Measurements from ENCODE around the gene EIF2S1.
"Not testable (repeated sequence)": the region's sequence is repeated elsewhere in the genome, so short reads cannot be mapped to it uniquely, and the experiment has no call there.

EIF2S1 gene

GRCh38 chr14:67413806-67414769 lies 54.0 kb downstream of the EIF2S1 start:
- no peak for DNase-seq

- DNase-seq = not testable (repeated sequence)
Measured at GRCh38 chr14:67415610-67416009, 55.5 kb downstream of the EIF2S1 start.

- no peak for DNase-seq
Measured at GRCh38 chr14:67416085-67416484, 56.0 kb downstream of the EIF2S1 start.

GRCh38 chr14:67416810-67417209 lies 56.7 kb downstream of the EIF2S1 start:
- DNase-seq = no peak

- no peak for DNase-seq
Measured at GRCh38 chr14:67417633-67418032, 57.5 kb downstream of the EIF2S1 start.

- DNase-seq = no peak
Measured at GRCh38 chr14:67418401-67419191, 58.5 kb downstream of the EIF2S1 start.

- no peak for DNase-seq
Measured at GRCh38 chr14:67420102-67420739, 60.1 kb downstream of the EIF2S1 start.

- no peak for DNase-seq
Measured at GRCh38 chr14:67421356-67422224, 61.5 kb downstream of the EIF2S1 start.

- no peak for DNase-seq
Measured at GRCh38 chr14:67423424-67423823, 63.3 kb downstream of the EIF2S1 start.

- DNase-seq = no peak
Measured at GRCh38 chr14:67424539-67424938, 64.4 kb downstream of the EIF2S1 start.

GRCh38 chr14:67425608-67426007 lies 65.5 kb downstream of the EIF2S1 start:
- no peak for DNase-seq

GRCh38 chr14:67426161-67426560 lies 66.0 kb downstream of the EIF2S1 start:
- DNase-seq = no peak

- no peak for DNase-seq
Measured at GRCh38 chr14:67426983-67427606, 67.0 kb downstream of the EIF2S1 start.

- DNase-seq = no peak
Measured at GRCh38 chr14:67428501-67429031, 68.4 kb downstream of the EIF2S1 start.

GRCh38 chr14:67429510-67430205 lies 69.5 kb downstream of the EIF2S1 start:
- DNase-seq = no peak

- no peak for DNase-seq
Measured at GRCh38 chr14:67432050-67432564, 72.0 kb downstream of the EIF2S1 start.

- DNase-seq = no peak
Measured at GRCh38 chr14:67435603-67436002, 75.5 kb downstream of the EIF2S1 start.

Measured in cortex of kidney (tissue), 1 donor.